ENCODE data around the gene CETP. TPM values are rescaled to one million over a fixed set of nuclear protein-coding genes. Genes with fewer than 3 reads are reported as not detected.

CETP gene
- total RNA-seq, 4 donors from 2014 or later = 0.19 to 1.2 (median 0.52) TPM; not detected in 1

- DNase-seq (ENCODE audit: extremely low spot score) = no peak
- TF ChIP-seq CTCF (IDR thresholded peaks at IDR 0.05) (no peak), POLR2AphosphoS5 (IDR thresholded peaks at IDR 0.05) (no peak), POLR2A (IDR thresholded peaks at IDR 0.05; ENCODE audit: low read depth) (no peak), EP300 (IDR thresholded peaks at IDR 0.05) (no peak)
- intact Hi-C loops (cut with DNase I) = no loop called here
- WGBS = 100% methylated on average over 2 of the region's 2 CpGs
- Histone ChIP-seq H3K4me1 (no peaks in the 10 kb centered on the region), H3K27me3 (no peaks in the 10 kb centered on the region), H3K27ac (replicated peaks in 1 of 4) (no peak overlapping the region), H3K9me3 (no peaks in the 10 kb centered on the region), H3K36me3 (peaks cover 0 to 58% (median 32%) of the 10 kb centered on the region in 4 donors), H3K4me3 (no peak overlapping the region)
These were observed 65.3 kb downstream of the CETP start for GRCh38 chr16:57027067-57027466.

- Histone ChIP-seq H3K9me3 (no peaks in the 10 kb centered on the region), H3K27ac (replicated peaks in 1 of 4) (no peak overlapping the region), H3K4me1 (no peaks in the 10 kb centered on the region), H3K4me3 (no peak overlapping the region), H3K27me3 (no peaks in the 10 kb centered on the region), H3K36me3 (peaks cover 0 to 57% (median 26%) of the 10 kb centered on the region in 4 donors)
- no peak for TF ChIP-seq CTCF (IDR thresholded peaks at IDR 0.05)
- TF ChIP-seq POLR2A (IDR thresholded peaks at IDR 0.05; ENCODE audit: low read depth) = no peak
- TF ChIP-seq EP300 (IDR thresholded peaks at IDR 0.05) = no peak
- no peak for TF ChIP-seq POLR2AphosphoS5 (IDR thresholded peaks at IDR 0.05)
- DNase-seq (ENCODE audit: extremely low spot score) = no peak
- intact Hi-C loops (cut with DNase I) = no loop called here
- 70% methylated on average over 4 of the region's 4 CpGs for WGBS
These were observed 66.3 kb downstream of the CETP start for GRCh38 chr16:57028086-57028485.

GRCh38 chr16:57029161-57030160 lies 67.7 kb downstream of the CETP start:
- no peaks in the 10 kb centered on the region for H3K9me3 ChIP-seq
- TF ChIP-seq POLR2AphosphoS5 (IDR thresholded peaks at IDR 0.05) = no peak
- TF ChIP-seq CTCF (IDR thresholded peaks at IDR 0.05) = no peak
- no peak for TF ChIP-seq POLR2A (IDR thresholded peaks at IDR 0.05; ENCODE audit: low read depth)
- TF ChIP-seq EP300 (IDR thresholded peaks at IDR 0.05) = no peak
- H3K36me3 ChIP-seq = peaks cover 7 to 57% (median 26%) of the 10 kb centered on the region in 4 donors
- DNase-seq (ENCODE audit: extremely low spot score) = no peak
- WGBS = 97% methylated on average over 16 of the region's 16 CpGs
- H3K4me1 ChIP-seq = no peaks in the 10 kb centered on the region
- H3K27me3 ChIP-seq = no peaks in the 10 kb centered on the region
- H3K4me3 ChIP-seq = no peak overlapping the region
- intact Hi-C loops (cut with DNase I) = no loop called here
- H3K27ac ChIP-seq (replicated peaks in 1 of 4) = no peak overlapping the region

GRCh38 chr16:57030346-57030902 lies 68.7 kb downstream of the CETP start:
- DNase-seq (ENCODE audit: extremely low spot score) = no peak
- WGBS = 80% methylated on average over 2 of the region's 2 CpGs
- no peak overlapping the region for H3K4me3 ChIP-seq

More at GRCh38 chr16:57030346-57030902, 68.7 kb downstream of the CETP start:
- TF ChIP-seq EP300 (IDR thresholded peaks at IDR 0.05) (no peak), POLR2AphosphoS5 (IDR thresholded peaks at IDR 0.05) (no peak), POLR2A (IDR thresholded peaks at IDR 0.05; ENCODE audit: low read depth) (no peak), CTCF (IDR thresholded peaks at IDR 0.05) (no peak)
- Histone ChIP-seq H3K4me1 (no peaks in the 10 kb centered on the region), H3K36me3 (peaks cover 15 to 61% (median 35%) of the 10 kb centered on the region in 4 donors), H3K9me3 (no peaks in the 10 kb centered on the region), H3K27ac (replicated peaks in 1 of 4) (no peak overlapping the region), H3K27me3 (no peaks in the 10 kb centered on the region)
- intact Hi-C loops (cut with DNase I) = no loop called here
